Fibroblast of gingiva (primary cell): ENCODE results near the gene PDZD8.
"Not testable (repeated sequence)": the region's sequence is repeated elsewhere in the genome, so short reads cannot be mapped to it uniquely, and the experiment has no call there.

Experiments used
- DNase-seq: peaks from one replicate; pipeline ENCODE4 v3.0.0-alpha.2; 2011; ENCODE audit warnings: low read depth

The PDZD8 gene

DNA sequence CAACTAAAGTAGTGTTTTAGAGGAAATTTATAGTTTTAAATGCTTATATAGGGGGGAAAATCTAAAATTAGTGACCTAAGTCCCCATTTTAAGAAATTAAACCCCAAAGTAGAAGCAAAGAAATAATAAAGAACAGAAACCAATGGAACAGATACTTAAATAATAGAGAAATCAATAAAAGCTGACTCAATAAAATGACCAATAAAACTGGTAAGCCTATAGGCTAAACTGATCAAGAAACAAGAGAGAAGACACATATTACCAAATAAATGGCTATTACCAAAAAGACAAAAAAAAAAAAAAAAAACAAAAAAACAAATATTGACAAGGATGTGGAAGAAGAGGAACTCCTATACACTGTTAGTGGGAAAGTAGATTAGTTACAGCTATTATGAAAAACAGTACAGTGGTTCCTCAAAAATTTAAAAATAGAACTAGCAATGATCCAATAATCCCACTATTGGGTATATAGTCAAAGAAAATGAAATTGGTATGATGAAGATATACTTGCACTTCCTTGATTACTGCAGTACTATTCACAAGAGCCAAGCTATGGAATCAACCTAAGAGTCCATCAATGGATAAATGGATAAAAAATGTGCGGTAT, 81.1 kb downstream of the PDZD8 start:
- no peak for DNase-seq

DNA sequence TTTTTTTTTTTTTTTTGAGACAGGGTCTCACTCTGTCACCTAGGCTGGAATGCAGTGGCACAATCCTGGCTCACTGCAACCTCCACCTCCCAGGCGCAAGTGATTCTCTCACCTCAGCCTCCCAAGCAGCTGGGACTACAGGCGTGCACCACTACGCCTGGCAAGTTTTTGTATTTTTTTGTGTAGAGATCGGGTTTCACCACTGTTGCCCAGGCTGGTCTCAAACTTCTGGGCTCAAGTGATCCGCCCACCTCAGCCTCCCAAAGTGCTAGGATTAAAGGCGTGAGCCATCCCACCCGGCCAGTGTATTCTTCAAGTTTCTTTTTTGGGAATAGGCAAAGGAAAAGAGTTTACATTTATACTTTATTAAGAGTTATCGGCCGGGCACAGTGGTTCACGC, 84.4 kb downstream of the PDZD8 start:
- not testable (repeated sequence) for DNase-seq

DNA sequence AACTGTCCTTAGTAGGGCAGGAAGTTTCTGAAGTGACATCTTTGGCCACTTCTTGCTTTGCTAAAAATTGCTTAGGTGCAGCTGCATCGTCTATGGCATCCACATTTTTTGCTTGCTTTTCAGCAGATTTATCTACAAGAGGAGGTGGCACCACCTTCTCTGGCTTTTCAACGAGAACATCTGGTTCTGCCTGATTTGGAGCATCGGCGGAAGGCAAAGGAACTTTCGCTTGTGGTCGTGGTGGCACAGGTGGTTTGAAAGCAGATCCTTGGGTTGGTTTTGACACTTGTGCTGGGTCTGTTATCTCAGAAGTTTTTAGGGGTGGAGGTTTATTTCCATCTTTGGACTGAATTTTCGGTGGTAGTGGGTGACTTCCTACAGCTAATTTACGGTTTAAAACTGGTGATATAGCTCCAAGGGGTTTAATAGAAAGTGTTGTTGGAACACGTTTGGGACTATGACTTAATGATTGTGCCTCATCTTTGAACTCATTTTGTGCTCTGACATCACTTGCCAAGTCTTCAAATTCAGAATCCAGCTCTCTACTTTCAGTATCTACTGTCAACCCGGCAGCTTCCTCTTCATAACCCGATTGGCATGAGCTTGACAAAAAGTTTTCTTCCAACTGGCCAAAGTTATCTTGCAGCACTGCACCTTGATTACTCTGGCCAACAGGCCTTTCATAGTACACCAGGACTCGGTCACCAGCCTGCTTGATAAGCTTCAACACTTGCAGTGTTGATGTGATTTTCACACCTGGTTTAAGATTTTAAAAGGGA, 90.3 kb downstream of the PDZD8 start:
- no peak for DNase-seq

DNA sequence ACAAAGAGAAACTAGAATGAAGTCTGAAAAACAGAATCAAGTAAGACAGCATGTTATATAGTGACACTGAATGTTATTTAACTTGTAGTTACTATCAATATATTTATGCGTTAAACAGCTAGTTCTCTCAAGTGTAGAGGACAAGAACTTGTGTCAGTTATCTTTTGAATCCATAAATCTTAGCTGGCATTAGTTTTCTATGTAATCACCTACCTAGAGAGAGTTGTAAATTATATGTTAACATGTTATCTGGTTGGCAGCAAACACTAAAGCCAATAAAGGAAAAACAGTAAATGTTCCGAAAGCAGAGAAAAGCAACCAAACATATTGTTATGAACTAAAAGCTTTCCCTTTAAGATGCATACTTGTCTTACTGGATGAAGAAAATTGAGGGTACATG, 97.6 kb downstream of the PDZD8 start:
- no peak for DNase-seq

DNA sequence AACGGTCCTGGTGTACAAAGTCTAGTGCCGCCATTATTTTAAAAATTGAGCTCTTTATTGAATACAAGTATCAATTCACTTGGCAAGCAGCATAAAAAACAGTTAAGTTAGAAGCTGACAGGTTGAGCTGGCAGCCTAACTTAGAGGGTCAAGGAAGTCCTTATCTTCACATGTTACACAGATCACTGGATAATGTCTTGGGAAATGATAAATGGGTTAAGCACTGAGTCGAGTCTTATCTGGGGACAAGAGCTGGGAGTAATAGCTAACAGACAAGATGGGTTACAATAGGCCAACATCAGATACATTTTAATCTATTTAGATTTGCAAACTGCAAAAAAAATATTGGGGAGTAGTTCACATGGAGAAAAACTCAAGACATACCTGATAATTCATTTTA, 100.1 kb downstream of the PDZD8 start:
- no peak for DNase-seq

DNA sequence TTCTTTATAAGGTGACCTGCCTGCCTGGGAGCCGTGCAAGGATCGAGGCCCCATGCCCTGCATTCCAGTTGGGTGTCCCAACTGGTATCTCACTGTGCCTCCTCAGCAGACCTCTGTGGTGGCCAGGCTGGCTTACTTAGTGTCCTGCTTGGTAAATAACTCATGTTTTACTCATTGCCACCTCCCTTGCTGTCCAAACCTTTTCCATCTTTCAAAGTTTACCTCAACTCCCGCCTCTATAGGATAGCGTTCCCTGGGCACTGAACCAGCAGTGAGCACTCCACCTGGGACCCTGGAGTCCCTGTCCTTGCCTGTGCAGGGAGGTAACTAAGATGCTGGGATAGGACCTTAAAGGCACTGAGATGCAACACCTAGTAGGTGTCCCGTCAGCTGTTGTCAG, 100.7 kb downstream of the PDZD8 start:
- no peak for DNase-seq

DNA sequence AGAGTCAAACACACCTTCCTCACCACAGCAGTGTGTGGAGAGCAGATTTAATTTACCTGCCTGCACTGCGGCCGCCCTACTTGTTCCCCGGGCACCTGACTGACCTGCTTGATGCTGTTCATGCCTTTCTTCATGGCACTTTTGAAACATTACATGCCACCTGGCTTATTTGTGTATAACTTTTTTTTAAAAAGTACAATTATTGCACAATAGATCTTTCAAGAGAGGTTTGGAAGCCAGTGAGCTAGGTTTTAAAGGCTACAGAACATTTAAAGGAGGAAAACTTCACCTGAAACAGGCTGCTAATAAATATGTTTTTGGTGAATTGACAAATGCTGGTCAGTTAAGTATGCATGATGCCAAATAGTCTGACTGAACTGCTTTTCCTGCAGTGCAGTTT, 101.3 kb downstream of the PDZD8 start:
- DNase-seq = no peak

DNA sequence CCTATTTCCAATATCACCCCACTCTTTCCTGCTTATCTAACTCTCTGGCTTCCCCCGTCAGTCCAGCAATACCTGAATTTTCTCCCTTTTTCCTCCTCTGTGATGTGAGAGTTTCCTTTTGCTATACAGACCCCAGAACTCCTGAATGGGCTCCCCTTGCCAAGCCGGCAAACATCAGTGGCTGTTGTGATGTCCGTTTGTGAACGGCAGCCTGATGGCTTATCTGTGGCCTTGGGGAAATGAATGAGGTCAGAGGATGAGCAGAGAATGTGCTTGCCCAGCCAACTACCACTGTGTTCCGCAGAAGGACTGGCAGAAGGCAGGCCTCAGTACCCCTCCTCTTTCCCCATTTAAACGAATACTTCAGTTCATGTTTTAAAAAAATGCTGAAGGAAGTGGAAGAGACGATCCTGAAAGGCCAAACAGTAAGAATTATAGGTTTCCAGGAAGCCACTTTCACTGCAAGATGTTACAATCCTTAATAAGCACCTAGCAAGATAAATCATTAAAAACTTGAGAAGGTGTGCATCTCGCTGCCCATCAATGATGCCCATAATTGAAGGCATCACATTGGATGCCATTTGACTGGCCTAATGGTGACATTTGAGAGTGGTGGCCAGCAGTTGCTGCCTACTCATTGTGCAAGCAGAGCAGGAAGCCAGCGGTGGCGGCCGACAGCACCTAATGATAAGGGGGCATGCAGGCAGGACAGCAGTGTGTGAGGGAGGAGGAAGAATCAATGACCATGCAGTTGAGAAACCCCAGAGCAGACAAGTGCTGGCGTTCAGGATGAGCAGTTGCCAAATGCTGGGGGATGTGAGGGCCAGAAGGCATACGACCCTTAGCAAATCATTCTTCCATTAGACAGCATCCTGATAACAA, 102.8 kb downstream of the PDZD8 start:
- no peak for DNase-seq

DNA sequence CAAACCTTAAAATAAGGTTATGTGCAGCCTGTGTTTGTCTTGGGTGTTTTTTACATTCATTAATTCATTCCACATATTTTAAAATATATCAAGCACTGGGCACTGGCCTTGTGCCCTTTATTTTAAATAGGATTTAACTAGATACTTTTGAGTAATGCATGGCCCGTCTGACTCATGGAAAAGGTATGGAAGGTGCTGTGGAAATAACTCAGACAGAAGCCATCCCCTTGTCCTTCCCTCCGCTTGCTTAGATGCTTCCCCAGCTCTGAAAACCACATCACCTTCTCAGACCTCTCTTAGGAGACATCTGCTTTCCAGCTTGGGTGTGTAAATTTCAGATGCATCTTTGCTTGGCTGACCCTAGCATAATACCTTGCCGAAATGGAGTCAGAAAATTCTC, 103.8 kb downstream of the PDZD8 start:
- no peak for DNase-seq

DNA sequence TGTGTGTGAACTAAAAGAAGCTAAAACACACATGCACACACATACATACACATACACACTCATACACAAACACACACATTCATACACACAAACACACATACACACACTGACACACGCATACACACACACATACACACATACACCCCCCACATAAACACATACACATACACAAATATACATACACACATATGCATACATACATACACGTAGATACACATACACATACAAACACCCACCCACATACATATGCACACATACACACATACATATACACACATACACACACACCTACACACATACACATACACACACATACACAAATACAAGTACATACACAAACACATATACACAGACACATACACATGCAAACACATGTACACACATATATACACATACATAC, 106.3 kb downstream of the PDZD8 start:
- no peak for DNase-seq

DNA sequence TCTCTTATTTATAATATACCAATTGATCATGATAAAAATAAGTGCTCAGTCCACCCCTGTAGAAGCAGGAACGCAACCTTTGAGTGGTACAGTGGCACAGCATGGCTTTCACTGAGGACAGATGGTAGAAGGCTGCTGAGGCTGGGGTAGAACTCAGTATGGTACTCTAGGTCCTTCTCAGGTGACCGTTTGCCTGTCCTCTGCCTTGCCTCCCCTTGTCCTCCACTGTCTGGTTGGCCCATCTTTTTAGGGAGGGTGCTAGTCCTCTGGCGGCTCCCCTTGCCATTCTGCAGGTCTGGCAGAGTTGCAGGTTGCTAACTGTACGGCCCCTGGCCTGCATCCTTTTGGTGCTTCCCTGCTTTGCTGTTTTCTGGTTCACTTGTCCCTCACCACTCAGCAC, 107.0 kb downstream of the PDZD8 start:
- no peak for DNase-seq

DNA sequence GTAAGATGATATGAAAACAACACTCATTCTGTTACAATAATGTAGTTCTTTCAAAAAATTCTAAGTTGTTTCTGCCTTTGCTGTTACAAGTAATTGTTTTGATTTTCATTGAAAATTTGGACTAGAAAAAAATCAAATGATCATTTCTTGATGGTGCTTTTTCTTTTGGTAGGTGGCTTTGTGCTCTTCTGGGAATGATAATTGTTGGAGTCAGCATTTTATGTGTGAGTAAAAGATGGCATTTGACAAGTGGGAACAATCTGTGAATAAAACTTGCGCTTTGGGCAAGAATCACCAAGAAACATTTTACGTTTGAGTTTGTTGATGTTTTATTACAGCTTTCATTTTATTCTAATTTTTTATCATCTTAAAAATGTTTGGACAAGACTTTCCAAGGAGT, 108.4 kb downstream of the PDZD8 start:
- DNase-seq = no peak

DNA sequence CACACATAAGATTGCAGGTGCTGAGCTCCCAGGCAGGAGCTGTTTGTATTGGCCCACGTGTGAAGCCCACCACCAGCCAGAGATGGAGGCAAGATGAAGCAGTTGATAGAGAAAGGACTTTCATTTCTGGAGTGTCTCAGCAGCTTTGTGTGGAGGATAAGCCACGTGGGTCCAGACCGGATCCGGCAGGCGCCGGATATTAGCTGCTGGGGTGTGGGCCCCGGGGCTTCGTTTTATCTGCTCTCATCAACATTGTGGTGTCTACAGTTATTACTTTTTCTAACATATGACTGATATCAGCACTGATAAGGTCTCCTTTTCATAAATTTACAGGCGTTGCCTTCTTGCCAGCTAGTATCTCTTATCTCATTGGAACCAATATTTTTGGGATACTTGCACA, 108.8 kb downstream of the PDZD8 start:
- DNase-seq = no peak

DNA sequence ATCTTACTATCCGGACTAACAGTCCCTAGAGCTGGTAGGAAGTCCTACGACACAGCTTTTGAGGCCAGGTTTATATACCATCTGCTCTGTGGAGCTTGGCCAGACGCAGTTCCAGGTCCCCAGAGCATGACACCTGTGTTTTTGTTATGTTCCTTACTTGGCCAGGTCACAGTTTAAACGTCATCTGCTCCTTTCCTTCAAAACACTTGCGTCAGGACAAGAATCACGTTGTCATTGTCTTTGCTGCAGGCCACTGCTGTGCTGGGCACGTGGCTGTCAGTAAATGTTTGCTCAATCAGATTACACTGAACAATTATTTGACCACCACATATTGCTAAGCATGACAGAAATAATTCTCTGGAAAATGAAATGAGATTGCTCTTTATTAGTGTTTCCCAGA, 110.5 kb downstream of the PDZD8 start:
- DNase-seq = no peak

DNA sequence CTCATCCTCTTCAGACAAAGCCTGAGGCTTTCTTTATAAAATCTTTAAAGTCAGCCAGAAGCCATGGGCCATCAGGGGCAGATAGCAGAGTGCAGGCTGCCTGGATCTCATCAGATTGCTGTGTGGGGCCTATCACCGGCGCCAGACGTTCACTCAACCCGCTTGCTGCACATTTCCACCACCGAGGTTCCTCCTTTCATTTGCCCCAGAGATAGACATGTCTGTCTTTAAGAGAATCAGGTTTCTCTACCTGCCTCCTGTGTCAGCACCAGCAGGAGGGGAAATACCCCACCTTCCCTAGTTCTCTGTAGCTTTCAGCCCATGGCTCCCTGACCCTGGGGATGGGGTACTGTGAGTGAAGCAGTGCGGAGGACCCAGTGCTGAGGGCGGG, 112.3 kb downstream of the PDZD8 start:
- DNase-seq = no peak

DNA sequence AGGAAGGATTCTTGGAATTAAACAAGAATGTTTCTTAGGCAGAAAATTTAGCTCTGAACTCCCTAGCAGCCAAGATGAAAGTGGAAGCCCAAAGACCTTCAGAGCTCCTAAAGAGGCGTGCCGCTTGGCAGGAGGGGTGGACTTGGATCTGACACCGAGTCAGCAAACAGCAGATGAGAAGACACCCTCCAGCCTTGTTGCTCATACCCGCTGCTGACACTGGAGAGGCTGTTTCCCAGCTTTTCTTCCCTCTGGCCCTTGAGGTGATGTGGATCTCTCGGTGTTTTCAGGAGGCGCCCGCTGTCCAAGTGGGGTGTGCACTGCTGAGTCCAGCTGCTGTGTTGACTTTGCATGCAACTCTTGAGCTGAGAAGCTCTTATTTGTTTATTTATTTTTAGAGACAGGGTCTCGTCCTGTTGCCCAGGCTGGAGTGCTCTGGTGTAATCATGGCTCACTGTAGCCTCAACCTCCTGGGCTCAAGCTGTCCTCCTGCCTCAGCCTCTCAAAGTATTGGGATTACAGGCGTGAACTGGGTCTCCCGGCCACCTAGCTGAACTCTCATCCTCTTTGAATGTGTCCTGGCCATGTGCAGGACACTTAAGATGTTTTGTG, 112.8 kb downstream of the PDZD8 start:
- no peak for DNase-seq

DNA sequence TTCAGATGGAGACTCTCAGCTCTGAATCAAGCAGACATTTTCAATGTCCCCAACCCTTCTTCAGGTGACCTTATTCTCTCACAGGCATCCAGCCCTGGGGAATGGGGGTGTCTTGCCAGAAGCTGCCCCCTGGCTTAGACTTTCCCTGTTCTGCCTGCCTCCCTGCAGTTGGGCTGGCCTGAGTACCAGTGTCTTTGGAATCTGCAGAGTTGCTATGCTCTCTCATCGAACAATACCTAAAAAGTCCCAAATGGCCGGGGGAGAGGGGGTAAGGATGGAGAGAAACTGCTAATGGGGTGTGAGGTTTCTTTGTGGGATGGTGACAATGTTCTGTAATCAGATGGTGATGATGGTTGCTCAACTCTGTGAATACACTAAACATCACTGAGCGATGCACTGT, 113.7 kb downstream of the PDZD8 start:
- no peak for DNase-seq

DNA sequence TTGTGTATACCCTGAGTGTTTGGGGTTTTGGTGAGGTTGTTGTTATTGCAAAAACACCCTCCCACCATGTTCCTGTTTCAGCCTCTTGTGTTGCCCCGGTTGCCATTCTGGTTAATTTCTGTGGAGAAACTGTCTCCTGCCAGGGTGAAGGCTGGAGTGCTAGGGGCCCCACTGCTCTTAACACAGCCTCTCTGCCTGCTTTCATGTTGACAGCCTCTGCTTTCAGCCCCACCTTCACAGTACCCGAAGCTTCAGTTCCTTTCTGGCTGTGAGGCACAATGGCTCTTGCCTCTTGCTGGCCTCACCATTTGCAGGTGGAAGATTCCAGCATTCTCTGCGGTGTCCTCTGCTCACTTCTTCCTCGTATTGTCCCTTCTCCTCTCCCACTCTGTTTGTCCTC, 115.2 kb downstream of the PDZD8 start:
- no peak for DNase-seq

DNA sequence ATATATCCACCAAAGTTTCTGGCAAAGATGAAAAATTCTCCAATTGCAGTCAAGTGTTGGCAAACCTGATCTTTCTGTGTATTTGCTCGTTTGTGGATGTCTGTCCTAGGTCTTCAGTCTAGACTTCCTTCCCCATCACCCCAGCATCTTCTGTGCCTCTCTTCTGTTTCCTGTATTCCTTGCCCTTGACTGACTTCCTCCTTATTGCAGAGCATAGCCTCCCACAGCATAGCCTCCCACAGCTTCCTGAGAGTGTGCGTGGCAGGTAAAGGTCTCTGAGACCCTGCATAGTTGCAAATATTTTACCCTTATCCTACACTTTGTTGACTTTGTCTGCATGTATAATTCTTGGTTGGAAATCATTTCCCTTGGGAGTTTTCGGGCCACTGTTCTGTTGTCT, 116.0 kb downstream of the PDZD8 start:
- no peak for DNase-seq

DNA sequence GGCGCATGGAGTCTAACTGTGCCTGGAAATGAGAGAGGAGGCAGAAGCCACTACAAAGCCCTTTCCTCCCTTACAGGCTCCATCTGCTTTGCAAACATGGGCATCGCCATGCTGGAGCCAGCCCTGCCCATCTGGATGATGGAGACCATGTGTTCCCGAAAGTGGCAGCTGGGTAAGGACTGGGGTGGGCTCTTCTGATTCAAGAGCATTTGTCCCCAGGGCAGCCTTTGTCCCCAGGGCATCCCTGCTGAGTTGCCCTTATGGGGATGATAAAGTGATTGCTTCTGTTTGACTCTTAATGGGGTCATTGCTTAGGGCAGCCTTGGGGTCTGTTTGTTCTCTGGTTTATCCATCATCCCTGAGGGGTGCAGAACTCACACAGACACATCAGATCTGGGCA, 117.5 kb downstream of the PDZD8 start:
- no peak for DNase-seq

DNA sequence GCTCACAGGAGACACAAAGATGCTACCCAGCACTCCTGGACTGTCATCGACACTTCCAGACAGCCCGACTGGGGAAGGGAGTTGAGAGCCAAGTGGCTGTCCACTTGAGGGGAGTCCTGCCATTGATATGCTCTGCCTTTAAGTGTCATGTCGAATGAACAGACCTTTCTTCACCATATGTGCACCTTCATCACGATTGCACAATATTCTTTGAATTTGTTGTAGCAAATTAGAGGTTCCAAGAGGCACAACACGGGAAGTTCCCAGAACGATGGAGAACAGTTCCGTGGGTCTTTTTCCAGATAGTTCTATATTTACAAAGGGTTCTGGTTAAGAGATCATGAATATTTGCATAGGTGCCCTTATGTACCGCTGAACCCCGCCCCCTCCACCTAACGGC, 118.3 kb downstream of the PDZD8 start:
- no peak for DNase-seq

DNA sequence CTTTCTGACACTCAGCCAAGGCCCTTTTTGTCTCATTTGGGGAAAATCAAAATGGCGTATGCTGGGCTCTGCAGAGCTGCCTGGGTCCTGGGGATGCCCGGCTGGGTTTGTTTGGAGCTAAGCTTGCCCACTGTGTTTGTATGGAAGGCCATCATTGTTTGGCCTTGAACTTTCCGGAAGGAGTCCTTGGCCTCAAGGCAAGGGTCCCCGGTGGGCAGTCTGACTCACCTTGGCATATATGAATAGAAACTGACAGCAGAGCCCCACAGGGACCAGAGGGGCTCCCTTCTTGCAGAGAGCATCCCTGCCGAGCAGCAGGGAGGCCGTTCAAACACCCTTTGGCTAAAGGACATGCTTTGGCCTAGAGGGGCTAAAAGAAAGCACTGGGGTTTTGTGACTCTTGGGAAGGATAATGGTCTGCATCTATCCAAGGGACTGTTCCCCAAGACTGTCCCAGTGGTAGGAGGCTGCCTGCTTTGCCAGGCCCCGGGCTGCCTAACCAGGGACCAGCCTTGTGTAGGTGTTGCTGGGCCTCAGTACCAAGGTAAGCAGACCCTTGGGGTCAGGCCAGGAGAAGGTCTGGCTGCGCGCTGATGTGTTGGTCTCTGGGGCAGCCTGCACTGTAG, 119.3 kb downstream of the PDZD8 start:
- DNase-seq = no peak
